MM.1S (cell line): ENCODE measurements around the gene NTM.

Source experiments
- EZH2 ChIP-seq: fragments of 300-600 bp; sonication (generic); optimal IDR thresholded peaks from 2 replicates; pipeline ENCODE3; 2017; ENCODE audit warnings: low read depth, mild to moderate bottlenecking, antibody characterized with exemption, low read length, mixed read lengths
- TF ChIP-seq, protein P1 (sequence below): fragments of 300-600 bp; sonication (generic); IDR thresholded peaks from 2 replicates; pipeline ENCODE4 v1.5.1; 2016; ENCODE audit warnings: antibody characterized with exemption, low read length, mixed read lengths

DNA sequence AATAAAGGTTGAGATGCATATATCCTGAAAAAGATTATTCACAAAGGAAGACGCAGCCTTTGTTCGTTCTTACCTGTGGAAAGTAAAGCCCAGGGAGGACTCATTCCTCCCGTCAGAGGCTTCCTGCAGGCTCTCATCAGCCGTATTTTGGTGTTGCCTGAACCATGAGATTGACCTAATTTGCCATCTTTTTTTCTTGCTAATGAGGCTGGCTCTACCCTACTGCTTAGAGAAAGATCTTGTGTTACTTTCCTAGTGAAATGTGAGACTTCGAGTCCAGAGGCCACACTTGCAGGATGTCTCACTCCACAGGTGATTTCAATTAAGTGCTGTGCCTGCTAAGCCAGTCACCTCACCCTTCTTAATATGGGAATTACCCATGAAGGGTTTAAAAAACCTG, 269.9 kb downstream of the NTM start:
- TF ChIP-seq, protein P1, sequence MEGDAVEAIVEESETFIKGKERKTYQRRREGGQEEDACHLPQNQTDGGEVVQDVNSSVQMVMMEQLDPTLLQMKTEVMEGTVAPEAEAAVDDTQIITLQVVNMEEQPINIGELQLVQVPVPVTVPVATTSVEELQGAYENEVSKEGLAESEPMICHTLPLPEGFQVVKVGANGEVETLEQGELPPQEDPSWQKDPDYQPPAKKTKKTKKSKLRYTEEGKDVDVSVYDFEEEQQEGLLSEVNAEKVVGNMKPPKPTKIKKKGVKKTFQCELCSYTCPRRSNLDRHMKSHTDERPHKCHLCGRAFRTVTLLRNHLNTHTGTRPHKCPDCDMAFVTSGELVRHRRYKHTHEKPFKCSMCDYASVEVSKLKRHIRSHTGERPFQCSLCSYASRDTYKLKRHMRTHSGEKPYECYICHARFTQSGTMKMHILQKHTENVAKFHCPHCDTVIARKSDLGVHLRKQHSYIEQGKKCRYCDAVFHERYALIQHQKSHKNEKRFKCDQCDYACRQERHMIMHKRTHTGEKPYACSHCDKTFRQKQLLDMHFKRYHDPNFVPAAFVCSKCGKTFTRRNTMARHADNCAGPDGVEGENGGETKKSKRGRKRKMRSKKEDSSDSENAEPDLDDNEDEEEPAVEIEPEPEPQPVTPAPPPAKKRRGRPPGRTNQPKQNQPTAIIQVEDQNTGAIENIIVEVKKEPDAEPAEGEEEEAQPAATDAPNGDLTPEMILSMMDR, result no peak
- TF ChIP-seq EZH2, result no peak
